Measurements from ENCODE around the gene DNAJC16. TPM values are rescaled to one million over a fixed set of nuclear protein-coding genes. Genes with fewer than 3 reads are reported as not detected.
"Not testable (repeated sequence)": the region's sequence is repeated elsewhere in the genome, so short reads cannot be mapped to it uniquely, and the experiment has no call there.

The DNAJC16 gene
- total RNA-seq, 1 donor: 8.9 TPM

DNA sequence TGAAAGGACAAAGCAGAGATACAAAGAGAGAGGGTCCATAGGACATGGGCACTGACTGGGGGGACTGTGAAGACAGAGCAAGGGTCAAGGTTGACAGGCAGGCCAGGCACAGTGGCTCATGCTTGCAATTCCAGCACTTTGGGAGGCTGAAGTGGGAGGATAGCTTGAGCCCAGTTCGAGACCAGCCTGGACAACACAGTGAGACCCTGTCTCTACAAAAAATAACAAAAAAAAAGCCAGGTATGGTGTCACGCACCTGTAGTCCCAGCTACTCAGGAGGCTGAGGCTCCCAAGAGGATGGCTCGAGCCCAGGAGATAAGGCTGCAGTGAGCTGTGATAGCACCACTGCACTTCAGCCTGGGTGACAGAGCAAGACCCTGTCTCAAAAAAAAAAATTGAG is 7.0 kb upstream of the DNAJC16 start:
- no peak overlapping the region for H3K4me3 ChIP-seq (ENCODE audit: low read length)
- H3K9me3 ChIP-seq (ENCODE audit: low read depth, low read length): no peaks in the 10 kb centered on the region
- H3K27me3 ChIP-seq (ENCODE audit: insufficient read depth, low read length): no peaks in the 10 kb centered on the region
- peaks cover 31% of the 10 kb centered on the region for H3K4me1 ChIP-seq (ENCODE audit: insufficient read depth, low read length)

- H3K27me3 ChIP-seq (ENCODE audit: insufficient read depth, low read length); H3K4me3 ChIP-seq (ENCODE audit: low read length): not testable (repeated sequence)
These were observed 5.3 kb upstream of the DNAJC16 start for GRCh38 chr1:15521206-15521906.

GRCh38 chr1:15522551-15522950 is 4.1 kb upstream of the DNAJC16 start:
- Histone ChIP-seq H3K27me3 (ENCODE audit: insufficient read depth, low read length) (no peaks in the 10 kb centered on the region), H3K4me3 (ENCODE audit: low read length) (no peak overlapping the region), H3K9me3 (ENCODE audit: low read depth, low read length) (no peaks in the 10 kb centered on the region), H3K4me1 (ENCODE audit: insufficient read depth, low read length) (peaks cover 37% of the 10 kb centered on the region)

More at GRCh38 chr1:15521206-15521906, 5.3 kb upstream of the DNAJC16 start:
- peaks cover 31% of the 10 kb centered on the region for H3K4me1 ChIP-seq (ENCODE audit: insufficient read depth, low read length)
- not testable (repeated sequence) for H3K9me3 ChIP-seq (ENCODE audit: low read depth, low read length)

DNA sequence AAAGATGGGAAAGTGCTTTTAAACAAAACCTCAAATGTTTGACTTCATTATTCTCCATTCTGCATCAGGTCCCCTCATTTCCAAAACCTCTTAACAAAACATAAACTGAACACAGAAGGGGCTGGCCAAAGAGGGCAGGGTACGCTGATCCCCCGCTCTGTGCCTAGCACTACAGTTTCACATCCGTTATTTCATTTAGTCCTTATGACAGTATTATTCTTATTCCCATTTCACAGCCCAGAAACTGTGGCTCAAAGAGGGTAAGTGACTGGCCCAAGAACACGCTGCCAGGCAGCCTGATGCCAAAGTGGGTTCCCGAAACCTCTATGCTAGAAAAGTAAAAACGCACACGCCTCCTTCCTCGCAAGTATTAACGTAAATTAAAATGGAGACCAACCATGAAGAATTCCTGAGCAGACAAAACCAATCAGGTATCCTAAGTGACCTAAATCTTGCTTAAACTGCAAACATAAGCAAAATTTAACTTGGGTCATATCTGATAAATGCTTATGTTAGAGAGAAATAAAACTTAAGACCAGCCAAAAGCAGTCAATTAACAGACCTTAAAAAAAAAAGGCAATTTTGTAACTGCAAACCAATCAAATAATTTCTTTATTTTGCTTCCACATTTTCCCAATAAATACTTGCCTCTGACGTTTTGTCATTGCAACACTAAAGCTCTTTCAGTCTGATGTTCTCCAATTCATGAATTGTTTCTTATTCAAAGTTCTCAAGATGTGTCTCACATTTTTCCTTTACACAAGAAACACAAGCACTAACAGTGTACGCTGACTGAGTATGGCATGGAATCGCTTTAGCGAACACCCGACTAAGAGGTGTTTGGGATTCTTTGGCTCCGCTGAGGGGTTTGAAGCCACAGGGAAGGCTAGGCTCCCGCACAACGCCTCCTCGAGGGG is 3.3 kb upstream of the DNAJC16 start:
- Histone ChIP-seq H3K27me3 (ENCODE audit: insufficient read depth, low read length) (no peaks in the 10 kb centered on the region), H3K4me1 (ENCODE audit: insufficient read depth, low read length) (peaks cover 45% of the 10 kb centered on the region), H3K9me3 (ENCODE audit: low read depth, low read length) (no peaks in the 10 kb centered on the region), H3K4me3 (ENCODE audit: low read length) (peak overlapping the region; percentile 48)

DNA sequence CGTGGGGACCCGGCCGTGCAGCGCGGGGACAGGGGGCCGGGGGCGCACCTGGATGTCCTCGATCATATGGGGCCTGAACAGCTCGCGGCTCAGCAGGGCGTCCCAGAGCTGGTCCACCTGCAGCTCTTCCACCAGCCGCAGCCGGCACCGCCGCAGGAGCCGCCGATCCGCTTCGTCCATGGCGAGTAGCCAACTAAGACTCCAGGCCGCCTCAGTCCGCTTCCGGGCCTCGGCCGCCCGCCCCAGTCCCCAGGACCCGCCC is 2.7 kb upstream of the DNAJC16 start, which contains the start of gene CASP9:
CASP9 (minus strand) TSS at position 195 of the 262 bp plus-strand sequence; CDS start at position 180, 15 bp downstream.
- Histone ChIP-seq H3K4me1 (ENCODE audit: insufficient read depth, low read length) (peaks cover 45% of the 10 kb centered on the region), H3K27me3 (ENCODE audit: insufficient read depth, low read length) (no peaks in the 10 kb centered on the region), H3K9me3 (ENCODE audit: low read depth, low read length) (no peaks in the 10 kb centered on the region), H3K4me3 (ENCODE audit: low read length) (peak within 1 kb of the TSS; percentile 48)

GRCh38 chr1:15524283-15525049 is 2.2 kb upstream of the DNAJC16 start:
- peak overlapping the region; percentile 48 for H3K4me3 ChIP-seq (ENCODE audit: low read length)
- no peaks in the 10 kb centered on the region for H3K27me3 ChIP-seq (ENCODE audit: insufficient read depth, low read length)
- H3K4me1 ChIP-seq (ENCODE audit: insufficient read depth, low read length): peaks cover 45% of the 10 kb centered on the region
- H3K9me3 ChIP-seq (ENCODE audit: low read depth, low read length): no peaks in the 10 kb centered on the region

DNA sequence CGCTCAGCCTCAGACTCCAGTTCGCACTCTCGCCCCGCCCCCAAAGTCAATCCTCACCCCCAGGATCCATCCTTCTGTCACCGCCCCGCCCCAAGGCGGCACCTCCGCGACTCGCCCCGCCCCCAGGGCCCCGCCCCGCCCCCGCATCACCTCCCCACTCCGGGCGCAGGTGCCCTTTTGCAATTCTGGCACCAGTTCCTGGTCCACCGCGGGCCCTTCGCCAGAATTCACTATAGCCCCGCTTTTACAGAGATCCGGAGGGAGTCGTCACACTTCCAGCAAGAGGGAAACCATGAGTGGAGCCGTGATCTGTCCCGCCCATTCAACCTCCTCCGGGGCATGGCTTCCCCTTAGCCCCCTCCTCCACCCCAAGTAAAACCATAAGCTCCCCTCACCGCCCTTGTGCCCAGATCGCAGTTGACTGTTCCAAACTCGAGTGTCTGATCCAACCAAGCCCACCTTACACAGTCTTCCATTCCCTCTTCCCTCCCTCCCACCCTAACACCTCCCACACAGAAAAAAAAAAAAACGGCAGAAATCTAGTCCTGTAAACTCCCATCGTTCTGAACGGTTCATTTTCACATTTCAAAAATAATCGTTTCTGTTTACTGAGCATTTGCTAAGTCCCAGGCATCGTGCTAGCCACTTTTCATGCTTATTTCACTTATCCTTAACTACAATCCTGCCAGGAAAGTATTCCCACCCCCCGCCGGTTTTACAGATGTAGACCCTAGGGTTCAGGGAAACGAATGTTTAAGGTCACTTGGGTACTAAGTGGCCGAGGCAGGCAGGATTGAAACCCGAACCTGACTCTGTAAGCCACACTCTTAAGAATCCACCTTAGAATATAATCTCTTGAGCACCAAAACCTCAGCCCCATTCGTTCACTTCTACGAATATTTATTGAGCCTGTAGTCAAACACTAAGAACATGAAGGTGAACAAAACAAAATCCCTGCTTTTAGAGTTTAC is 1.3 kb upstream of the DNAJC16 start:
- Histone ChIP-seq H3K9me3 (ENCODE audit: low read depth, low read length) (no peaks in the 10 kb centered on the region), H3K27me3 (ENCODE audit: insufficient read depth, low read length) (no peaks in the 10 kb centered on the region), H3K4me3 (ENCODE audit: low read length) (peak overlapping the region; percentile 40), H3K4me1 (ENCODE audit: insufficient read depth, low read length) (peaks cover 45% of the 10 kb centered on the region)

GRCh38 chr1:15526021-15526489 is 593 bp upstream of the DNAJC16 start:
- H3K4me3 ChIP-seq (ENCODE audit: low read length): peak overlapping the region; percentile 73
- no peaks in the 10 kb centered on the region for H3K27me3 ChIP-seq (ENCODE audit: insufficient read depth, low read length)
- peaks cover 44% of the 10 kb centered on the region for H3K4me1 ChIP-seq (ENCODE audit: insufficient read depth, low read length)

GRCh38 chr1:15531003-15531402 is 4.4 kb downstream of the DNAJC16 start:
- Histone ChIP-seq H3K4me1 (ENCODE audit: insufficient read depth, low read length) (peaks cover 21% of the 10 kb centered on the region), H3K9me3 (ENCODE audit: low read depth, low read length) (no peaks in the 10 kb centered on the region), H3K27me3 (ENCODE audit: insufficient read depth, low read length) (no peaks in the 10 kb centered on the region), H3K4me3 (ENCODE audit: low read length) (no peak overlapping the region)

More at GRCh38 chr1:15526021-15526489, 593 bp upstream of the DNAJC16 start:
- no peaks in the 10 kb centered on the region for H3K9me3 ChIP-seq (ENCODE audit: low read depth, low read length)

GRCh38 chr1:15531682-15532081 is 5.0 kb downstream of the DNAJC16 start:
- Histone ChIP-seq H3K4me1 (ENCODE audit: insufficient read depth, low read length) (peaks cover 17% of the 10 kb centered on the region), H3K27me3 (ENCODE audit: insufficient read depth, low read length) (no peaks in the 10 kb centered on the region), H3K9me3 (ENCODE audit: low read depth, low read length) (no peaks in the 10 kb centered on the region), H3K4me3 (ENCODE audit: low read length) (no peak overlapping the region)

DNA sequence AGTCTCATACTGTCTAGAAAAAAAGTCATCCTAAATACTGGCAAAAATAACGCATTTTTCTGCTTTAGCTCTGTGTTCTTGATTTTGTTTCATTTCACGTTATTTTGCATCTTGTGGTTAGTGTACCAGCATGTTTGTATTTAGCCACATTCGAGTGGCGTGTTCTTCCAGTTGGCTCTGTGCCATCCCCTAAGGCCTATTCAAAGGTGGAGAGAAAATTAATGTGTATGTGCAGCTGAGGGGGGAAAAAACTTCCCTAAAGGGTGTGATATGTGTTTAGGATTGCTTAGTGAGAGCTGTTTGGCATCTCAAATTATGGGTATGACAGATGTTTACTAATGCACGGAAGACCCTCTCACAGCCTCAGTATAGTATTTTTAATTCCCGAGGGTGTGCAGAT is 12.1 kb downstream of the DNAJC16 start:
- H3K9me3 ChIP-seq (ENCODE audit: low read depth, low read length): no peaks in the 10 kb centered on the region
- no peak overlapping the region for H3K4me3 ChIP-seq (ENCODE audit: low read length)
- no peaks in the 10 kb centered on the region for H3K27me3 ChIP-seq (ENCODE audit: insufficient read depth, low read length)
- H3K4me1 ChIP-seq (ENCODE audit: insufficient read depth, low read length): no peaks in the 10 kb centered on the region

- H3K4me1 ChIP-seq (ENCODE audit: insufficient read depth, low read length): no peaks in the 10 kb centered on the region
- H3K9me3 ChIP-seq (ENCODE audit: low read depth, low read length): no peaks in the 10 kb centered on the region
- no peak overlapping the region for H3K4me3 ChIP-seq (ENCODE audit: low read length)
- no peaks in the 10 kb centered on the region for H3K27me3 ChIP-seq (ENCODE audit: insufficient read depth, low read length)
These were observed 13.5 kb downstream of the DNAJC16 start for GRCh38 chr1:15540186-15540585.

GRCh38 chr1:15541231-15541792 is 14.7 kb downstream of the DNAJC16 start:
- Histone ChIP-seq H3K27me3 (ENCODE audit: insufficient read depth, low read length) (no peaks in the 10 kb centered on the region), H3K4me1 (ENCODE audit: insufficient read depth, low read length) (no peaks in the 10 kb centered on the region), H3K9me3 (ENCODE audit: low read depth, low read length) (no peaks in the 10 kb centered on the region), H3K4me3 (ENCODE audit: low read length) (no peak overlapping the region)
